IMR-90 (cell line): ENCODE measurements around the gene PIK3R3. TPM values are rescaled to one million over a fixed set of nuclear protein-coding genes. Genes with fewer than 3 reads are reported as not detected.

Experiments
- ATAC-seq: fragments of 200-7000 bp; cut with Tn5 transposase; 2 replicates; pipeline ENCODE4 v1.9.1; 2020; ENCODE audit warnings: low read depth, mild to moderate bottlenecking, moderate library complexity
- BruUV-seq: library from RNA; stranded (reverse); fragments of 400-500 nt; replicated peaks from 2 replicates; lab custom pipeline; 2021; lab: Mats Ljungman, UMichigan
- CTCF ChIA-PET: fragments of 300-600 bp; formaldehyde crosslinking; extraction: SDS; loops from one replicate; lab custom pipeline; 2021; ENCODE audit warnings: antibody characterized with exemption; lab: Yijun Ruan, JAX
- POLR2A ChIA-PET: fragments of 300-600 bp; sonication (Branson Sonifier 250); formaldehyde crosslinking; loops from one replicate; lab custom pipeline; 2022; ENCODE audit warnings: antibody characterized with exemption; ENCODE audit not compliant: unreplicated experiment; lab: Charles Lee
- DNase-seq: peaks from one replicate; pipeline ENCODE4 v3.0.0; 2013
- H2AFZ ChIP-seq: replicated peaks from 2 replicates; pipeline ENCODE3; 2013; ENCODE audit warnings: low read length, mild to moderate bottlenecking; ENCODE audit not compliant: poor library complexity
- H2AK5ac ChIP-seq: 2 replicates; pipeline ENCODE4 v1.6.1; 2013; ENCODE audit warnings: low read depth, low read length, inconsistent platforms
- H2AK9ac ChIP-seq: replicated peaks from 2 replicates; pipeline ENCODE3; 2013; ENCODE audit warnings: mild to moderate bottlenecking, low read depth, low read length, moderate library complexity; ENCODE audit not compliant: poor library complexity
- H2BK120ac ChIP-seq: 2 replicates; pipeline ENCODE4 v1.6.1; 2013; ENCODE audit warnings: low read depth, low read length, inconsistent platforms
- H2BK15ac ChIP-seq: 3 replicates; pipeline ENCODE4 v1.6.1; 2013; ENCODE audit warnings: low read depth, low read length, inconsistent platforms
- H2BK20ac ChIP-seq: 2 replicates; pipeline ENCODE4 v1.6.1; 2013; ENCODE audit warnings: low read depth, mild to moderate bottlenecking, inconsistent platforms, low read length, moderate library complexity
- H2BK5ac ChIP-seq: 2 replicates; pipeline ENCODE4 v1.6.1; 2013; ENCODE audit warnings: mild to moderate bottlenecking, low read depth, low read length, inconsistent platforms; ENCODE audit not compliant: poor library complexity, severe bottlenecking
- H3K14ac ChIP-seq: replicated peaks from 2 replicates; pipeline ENCODE4 v1.6.1; 2013; ENCODE audit warnings: low read depth, low read length, inconsistent platforms
- H3K18ac ChIP-seq: 2 replicates; pipeline ENCODE4 v1.6.1; 2013; ENCODE audit warnings: low read depth, low read length, control low read depth
- H3K23ac ChIP-seq: 2 replicates; pipeline ENCODE4 v1.6.1; 2013; ENCODE audit warnings: low read depth, low read length, inconsistent platforms
- H3K27ac ChIP-seq: 2 replicates; pipeline ENCODE4 v1.5.1; 2013; ENCODE audit warnings: mild to moderate bottlenecking, control low read depth, low read length; ENCODE audit not compliant: insufficient read depth
- H3K27me3 ChIP-seq: 2 replicates; pipeline ENCODE4 v1.6.1; 2013; ENCODE audit warnings: low read length; ENCODE audit not compliant: control insufficient read depth, insufficient read depth
- H3K36me3 ChIP-seq: 2 replicates; pipeline ENCODE4 v1.6.1; 2013; ENCODE audit warnings: low read length, mixed read lengths; ENCODE audit not compliant: control insufficient read depth, insufficient read depth
- H3K4ac ChIP-seq: 2 replicates; pipeline ENCODE4 v1.6.1; 2013; ENCODE audit warnings: low read depth, low read length, inconsistent platforms
- H3K4me1 ChIP-seq: 2 replicates; pipeline ENCODE4 v1.6.1; 2013; ENCODE audit warnings: low read length, mixed read lengths; ENCODE audit not compliant: control insufficient read depth, insufficient read depth
- H3K4me2 ChIP-seq: 2 replicates; pipeline ENCODE4 v1.6.1; 2013; ENCODE audit warnings: low read depth, mild to moderate bottlenecking, control low read depth, low read length, moderate library complexity
- H3K4me3 ChIP-seq: 2 replicates; pipeline ENCODE4 v1.5.1; 2013; ENCODE audit warnings: low read depth, mild to moderate bottlenecking, control low read depth, low read length, moderate library complexity; ENCODE audit not compliant: insufficient read depth
- H3K56ac ChIP-seq: 2 replicates; pipeline ENCODE4 v1.6.1; 2013; ENCODE audit warnings: low read length, inconsistent platforms; ENCODE audit not compliant: insufficient read depth; ENCODE audit errors: extremely low read depth
- H3K79me1 ChIP-seq, 2 experiments: 2 replicates each; pipeline ENCODE4 v1.6.1; 2013; ENCODE audit warnings: low read length in 2 of 2, inconsistent platforms in 1 of 2, low read depth in 1 of 2
- H3K9ac ChIP-seq: 2 replicates; pipeline ENCODE4 v1.6.1; 2013; ENCODE audit warnings: low read depth, low read length, control low read depth
- H3K9me1 ChIP-seq: 2 replicates; pipeline ENCODE4 v1.6.1; 2013; ENCODE audit warnings: low read length, inconsistent platforms; ENCODE audit not compliant: insufficient read depth
- H3K9me3 ChIP-seq: 2 replicates; pipeline ENCODE4 v1.6.1; 2013; ENCODE audit warnings: low read length; ENCODE audit not compliant: control insufficient read depth, insufficient read depth
- H4K20me1 ChIP-seq: 2 replicates; pipeline ENCODE4 v1.6.1; 2013; ENCODE audit warnings: low read length, inconsistent platforms; ENCODE audit not compliant: insufficient read depth
- H4K5ac ChIP-seq: 2 replicates; pipeline ENCODE4 v1.6.1; 2013; ENCODE audit warnings: mild to moderate bottlenecking, low read depth, low read length, control low read depth
- H4K8ac ChIP-seq, 2 experiments: 2 replicates each; pipeline ENCODE4 v1.6.1; 2013; ENCODE audit warnings: low read depth in 2 of 2, low read length in 2 of 2, control low read depth in 1 of 2, inconsistent platforms in 1 of 2
- H4K91ac ChIP-seq: 2 replicates; pipeline ENCODE4 v1.6.1; 2013; ENCODE audit warnings: low read depth, low read length, inconsistent platforms; ENCODE audit not compliant: insufficient read depth
- CEBPB ChIP-seq: IDR thresholded peaks from 2 replicates; pipeline ENCODE4 v1.6.1; 2012; ENCODE audit warnings: low read depth, low read length, improper control_type of control experiment
- CTCF ChIP-seq: conservative IDR thresholded peaks from 2 replicates; pipeline ENCODE4 v1.5.1; 2012; ENCODE audit warnings: mild to moderate bottlenecking, low read depth, low read length, improper control_type of control experiment
- ELK1 ChIP-seq: fragments of 150-350 bp; IDR thresholded peaks from 2 replicates; pipeline ENCODE4 v1.6.1; 2016; ENCODE audit warnings: low read depth, mild to moderate bottlenecking, low read length, moderate library complexity, borderline replicate concordance
- FOS ChIP-seq: fragments of 150-350 bp; IDR thresholded peaks from 2 replicates; pipeline ENCODE4 v1.6.1; 2016; ENCODE audit warnings: low read depth, low read length
- MAFK ChIP-seq: IDR thresholded peaks from 2 replicates; pipeline ENCODE4 v1.6.1; 2012; ENCODE audit warnings: low read depth, low read length, improper control_type of control experiment
- MAZ ChIP-seq: IDR thresholded peaks from 2 replicates; pipeline ENCODE4 v1.6.1; 2012; ENCODE audit warnings: low read depth, mild to moderate bottlenecking, low read length, improper control_type of control experiment, moderate library complexity, borderline replicate concordance
- MXI1 ChIP-seq: IDR thresholded peaks from 2 replicates; pipeline ENCODE4 v1.6.1; 2012; ENCODE audit warnings: low read depth, mild to moderate bottlenecking, low read length, moderate library complexity, borderline replicate concordance
- NFE2L2 ChIP-seq: fragments of 150-350 bp; IDR thresholded peaks from 2 replicates; pipeline ENCODE4 v1.6.1; 2016; ENCODE audit warnings: low read depth, mild to moderate bottlenecking, low read length
- POLR2A ChIP-seq: IDR thresholded peaks from 2 replicates; pipeline ENCODE4 v1.6.1; 2012; ENCODE audit warnings: mild to moderate bottlenecking, low read depth, low read length
- RAD21 ChIP-seq: IDR thresholded peaks from 2 replicates; pipeline ENCODE4 v1.6.1; 2012; ENCODE audit warnings: low read length, improper control_type of control experiment
- RCOR1 ChIP-seq: IDR thresholded peaks from 2 replicates; pipeline ENCODE4 v1.6.1; 2012; ENCODE audit warnings: mild to moderate bottlenecking, low read length, improper control_type of control experiment; ENCODE audit not compliant: insufficient replicate concordance
- RFX5 ChIP-seq: IDR thresholded peaks from 2 replicates; pipeline ENCODE4 v1.8.0; 2012; ENCODE audit warnings: low read depth, mild to moderate bottlenecking, low read length, moderate library complexity
- SMC3 ChIP-seq: fragments of 150-350 bp; IDR thresholded peaks from 2 replicates; pipeline ENCODE4 v1.6.1; 2016; ENCODE audit warnings: low read depth, mild to moderate bottlenecking, antibody characterized with exemption, low read length, moderate library complexity
- USF2 ChIP-seq: fragments of 150-350 bp; IDR thresholded peaks from 2 replicates; pipeline ENCODE4 v1.6.1; 2017; ENCODE audit warnings: mild to moderate bottlenecking, antibody characterized with exemption, low read length, low read depth
- dilution Hi-C: fragments of 300-500 bp; cut with HindIII; formaldehyde crosslinking; loops from one replicate; pipeline ENCODE4 v1.14.3; 2018; ENCODE audit warnings: low sequenced_read_pairs; ENCODE audit not compliant: unreplicated experiment
- in situ Hi-C: fragments of 300-500 bp; cut with MboI; formaldehyde crosslinking; loops from 3 replicates; pipeline ENCODE4 v1.14.3; 2019; ENCODE audit warnings: low sequenced_read_pairs, inconsistent platforms, mixed read lengths
- intact Hi-C: fragments of 100-400 bp; cut with micrococcal nuclease; formaldehyde crosslinking; loops from 2 replicates; pipeline ENCODE4 v1.10.0; 2022
- polyA plus RNA-seq, 3 experiments: library from polyadenylated mRNA; depleted of rRNA; stranded (reverse); fragments of >200 nt; gene quantifications; 2 replicates each; pipeline ENCODE4 v1.2.3, GENCODE V29; 2012; ENCODE audit warnings: low replicate concordance in 1 of 3
- total RNA-seq: library from RNA; depleted of rRNA; stranded (reverse); fragments of >200 nt; gene quantifications from 2 replicates; pipeline ENCODE4 v1.2.3, GENCODE V29; 2012

Gene PIK3R3
- total and polyA plus RNA-seq, 2 of the 4 experiments (the other 2 are of a cell fraction), result 5.3 to 9.9 TPM

- POLR2A ChIA-PET, result no interaction called here
- Histone ChIP-seq H3K79me1 (peaks cover 0 to 8% of the 10 kb centered on the region in 2 experiments; a peak in 1 of 4 replicates), H3K9me1 (0 out of 2 replicates have a peak, but pooled peaks cover 4% of the 10 kb centered on the region), H3K4me1 (peaks cover 8% of the 10 kb centered on the region), H3K9me3 (no peaks in the 10 kb centered on the region), H2AFZ (no peak overlapping the region), H2AK9ac (no peak overlapping the region), H4K8ac (no peak overlapping the region), H4K20me1 (peaks cover 3% of the 10 kb centered on the region; the same call in 1 of the 2 replicates), H4K5ac (no peak overlapping the region), H2BK120ac (no peak overlapping the region), H2AK5ac (peak overlapping the region; percentile 0; the same call in 1 of the 2 replicates), H3K27me3 (no peaks in the 10 kb centered on the region), H3K27ac (no peak overlapping the region), H3K23ac (no peak overlapping the region), H3K9ac (no peak overlapping the region), H3K56ac (no peak overlapping the region), H3K4me3 (no peak overlapping the region), H3K4me2 (no peak overlapping the region), H2BK15ac (no peak overlapping the region), H3K36me3 (no peaks in the 10 kb centered on the region), H3K18ac (no peak overlapping the region), H4K91ac (no peak overlapping the region), H2BK5ac (no peak overlapping the region), H3K4ac (no peak overlapping the region; the same call in 1 of the 2 replicates), H2BK20ac (no peak overlapping the region), H3K14ac (no peak overlapping the region)
- no TSS peak for BruUV-seq
- intact Hi-C loops, result no loop called here
- DNase-seq, result no peak
- in situ Hi-C loops, result no loop called here
- CTCF ChIA-PET, result no interaction called here
- no peak for ATAC-seq
- no peak for TF ChIP-seq CEBPB
- no peak for TF ChIP-seq SMC3
- no peak for TF ChIP-seq ELK1
- no peak for TF ChIP-seq FOS
- no peak for TF ChIP-seq RCOR1
- no peak for TF ChIP-seq RAD21
- no peak for TF ChIP-seq MAFK
- TF ChIP-seq MAZ, result no peak
- TF ChIP-seq MXI1, result no peak
- TF ChIP-seq CTCF, result no peak
- TF ChIP-seq POLR2A, result no peak
- no peak for TF ChIP-seq RFX5
- no peak for TF ChIP-seq NFE2L2
- no peak for TF ChIP-seq USF2
- dilution Hi-C loops, result no loop called here
Measured at GRCh38 chr1:46136711-46137110, 4.3 kb upstream of the PIK3R3 start.
